ENCODE data around the gene FBXO9. TPM values are rescaled to one million over a fixed set of nuclear protein-coding genes. Genes with fewer than 3 reads are reported as not detected.

The FBXO9 gene
- total RNA-seq, 2 donors from 2014 or later: 49.6 to 65.3 TPM

GRCh38 chr6:53143710-53144109 lies 78.5 kb downstream of the FBXO9 start:
- no peak overlapping the region for H3K4me3 Mint-ChIP-seq
- H3K27me3 Mint-ChIP-seq (ENCODE audit: insufficient read depth): no peaks in the 10 kb centered on the region
- Histone ChIP-seq H3K4me3 (ENCODE audit: low read length) (no peak overlapping the region), H3K9ac (ENCODE audit: extremely low read depth, low read length, poor library complexity, severe bottlenecking) (no peak overlapping the region), H3K36me3 (ENCODE audit: control insufficient read depth, insufficient read depth, low read length) (no peaks in the 10 kb centered on the region), H3K4me1 (ENCODE audit: control insufficient read depth, insufficient read depth, low read length) (no peaks in the 10 kb centered on the region), H3K9me3 (ENCODE audit: control insufficient read depth, low read length) (no peaks in the 10 kb centered on the region), H3K27ac (ENCODE audit: low read depth, low read length) (no peak overlapping the region), H3K27me3 (ENCODE audit: control insufficient read depth, insufficient read depth, low read length, poor library complexity, severe bottlenecking) (no peaks in the 10 kb centered on the region)
- WGBS, 2 experiments (ENCODE audit: insufficient coverage in 1 of 2, insufficient read length in 1 of 2): 78 to 92% methylated on average over 2 to 3 of the region's 3 CpGs
- no peaks in the 10 kb centered on the region for H3K36me3 Mint-ChIP-seq (ENCODE audit: low read depth)
- no peaks in the 10 kb centered on the region for H3K9me3 Mint-ChIP-seq
- DNase-seq: no peak
- H3K27ac Mint-ChIP-seq: no peak overlapping the region
- TF ChIP-seq CTCF (conservative IDR thresholded peaks at IDR 0.05): no peak
- peaks cover 6% of the 10 kb centered on the region for H3K4me1 Mint-ChIP-seq

- H3K4me3 Mint-ChIP-seq: no peak overlapping the region
- TF ChIP-seq CTCF (conservative IDR thresholded peaks at IDR 0.05): no peak
- H3K9me3 ChIP-seq (ENCODE audit: control insufficient read depth, low read length): no peaks in the 10 kb centered on the region
- no peak for DNase-seq
- peaks cover 6% of the 10 kb centered on the region for H3K4me1 Mint-ChIP-seq
- no peaks in the 10 kb centered on the region for H3K36me3 Mint-ChIP-seq (ENCODE audit: low read depth)
- no peaks in the 10 kb centered on the region for H3K36me3 ChIP-seq (ENCODE audit: control insufficient read depth, insufficient read depth, low read length)
- no peak overlapping the region for H3K27ac ChIP-seq (ENCODE audit: low read depth, low read length)
- no peak overlapping the region for H3K4me3 ChIP-seq (ENCODE audit: low read length)
- H3K27me3 Mint-ChIP-seq (ENCODE audit: insufficient read depth): no peaks in the 10 kb centered on the region
- H3K27me3 ChIP-seq (ENCODE audit: control insufficient read depth, insufficient read depth, low read length, poor library complexity, severe bottlenecking): no peaks in the 10 kb centered on the region
- no peaks in the 10 kb centered on the region for H3K9me3 Mint-ChIP-seq
- WGBS, 2 experiments (ENCODE audit: insufficient coverage in 1 of 2, insufficient read length in 1 of 2): 96% methylated on average over 2 of the region's 2 CpGs; no CpG with 5 or more reads in 1 of the 2 experiments
- no peaks in the 10 kb centered on the region for H3K4me1 ChIP-seq (ENCODE audit: control insufficient read depth, insufficient read depth, low read length)
- H3K9ac ChIP-seq (ENCODE audit: extremely low read depth, low read length, poor library complexity, severe bottlenecking): no peak overlapping the region
- H3K27ac Mint-ChIP-seq: no peak overlapping the region
Observed at GRCh38 chr6:53144802-53145201, 79.6 kb downstream of the FBXO9 start.

- 85 to 92% methylated on average over 3 to 5 of the region's 5 CpGs for WGBS, 2 experiments (ENCODE audit: insufficient coverage in 1 of 2, insufficient read length in 1 of 2)
Observed at GRCh38 chr6:53148684-53149083, 83.5 kb downstream of the FBXO9 start, which contains the start of gene GCM1. Gene GCM1 (minus strand): TSS chr6:53148841. CDS start chr6:53145632, 3,209 bp downstream.

More at GRCh38 chr6:53148684-53149083, 83.5 kb downstream of the FBXO9 start, which contains the start of gene GCM1:
- Histone ChIP-seq H3K9me3 (ENCODE audit: control insufficient read depth, low read length) (no peaks in the 10 kb centered on the region), H3K4me1 (ENCODE audit: control insufficient read depth, insufficient read depth, low read length) (no peaks in the 10 kb centered on the region), H3K36me3 (ENCODE audit: control insufficient read depth, insufficient read depth, low read length) (no peaks in the 10 kb centered on the region), H3K27ac (ENCODE audit: low read depth, low read length) (no peak within 1 kb of the TSS), H3K27me3 (ENCODE audit: control insufficient read depth, insufficient read depth, low read length, poor library complexity, severe bottlenecking) (no peaks in the 10 kb centered on the region), H3K9ac (ENCODE audit: extremely low read depth, low read length, poor library complexity, severe bottlenecking) (no peak within 1 kb of the TSS), H3K4me3 (ENCODE audit: low read length) (no peak within 1 kb of the TSS)
- Mint-ChIP-seq H3K36me3 (ENCODE audit: low read depth) (no peaks in the 10 kb centered on the region), H3K4me3 (no peak within 1 kb of the TSS), H3K9me3 (no peaks in the 10 kb centered on the region), H3K27me3 (ENCODE audit: insufficient read depth) (no peaks in the 10 kb centered on the region), H3K4me1 (peaks cover 6% of the 10 kb centered on the region), H3K27ac (no peak within 1 kb of the TSS)
- DNase-seq: no peak
- no peak for TF ChIP-seq CTCF (conservative IDR thresholded peaks at IDR 0.05)

Other genes with a start within 250 kb of the FBXO9 start
- gene GSTA5, start 224.6 kb upstream of the FBXO9 start, total RNA-seq: not detected
- not detected for gene GSTA3, start 155.7 kb upstream of the FBXO9 start, total RNA-seq
- 10 to 100 TPM; 22.0 to 36.1 TPM for gene GSTA4, start 70.1 kb upstream of the FBXO9 start, total RNA-seq
- 1 to 10 TPM; 8.1 to 8.9 TPM for gene CILK1, start 3.6 kb upstream of the FBXO9 start, total RNA-seq
- not detected for gene GCM1, start 83.4 kb downstream of the FBXO9 start, total RNA-seq